K562 (cell line): Measurements from ENCODE around the gene GRIK5. TPM values are rescaled to one million over a fixed set of nuclear protein-coding genes. Genes with fewer than 3 reads are reported as not detected.

Experiments used
- ATAC-seq: fragments of 200-7000 bp; cut with Tn5 transposase; 3 replicates; pipeline ENCODE4 v1.9.1; 2020; ENCODE audit warnings: moderate library complexity
- BruUV-seq: library from RNA; stranded (reverse); fragments of 400-500 nt; replicated peaks from 2 replicates; lab custom pipeline; 2021; lab: Mats Ljungman, UMichigan
- CTCF ChIA-PET: fragments of 300-600 bp; formaldehyde crosslinking; extraction: SDS; loops from one replicate; lab custom pipeline; 2021; ENCODE audit warnings: low intra/inter-chr PET ratio; lab: Yijun Ruan, JAX
- POLR2A ChIA-PET: fragments of 300-600, 350-650 bp; sonication (Branson Sonifier 250); formaldehyde crosslinking; extraction: SDS; loops from one replicate; lab custom pipeline; 2021; ENCODE audit warnings: antibody characterized with exemption, inconsistent platforms; lab: Yijun Ruan, JAX
- DNase-seq, 4 experiments: peaks; one replicate each; pipeline versions ENCODE4 v3.0.0 to v3.0.0-alpha.2; 2011 to 2018; ENCODE audit warnings: low spot score in 3 of 4, mixed read lengths in 3 of 4; ENCODE audit errors: extremely low read depth in 1 of 4
- FAIRE-seq: peaks from 2 replicates; lab custom pipeline; 2011; peaks lifted over from hg19 to GRCh38; lab: Jason Lieb, UNC
- H2AFZ ChIP-seq: 2 replicates; pipeline ENCODE4 v1.6.0; 2011; ENCODE audit warnings: low read depth, low read length, control low read depth, inconsistent platforms
- H3K27ac ChIP-seq: fragments of 200-600 bp; 3 replicates; pipeline ENCODE4 v1.8.0; 2011; ENCODE audit warnings: low read depth, mild to moderate bottlenecking, control low read depth, inconsistent platforms, low read length, moderate library complexity, mixed read lengths; ENCODE audit errors: extremely low read depth
- H3K27me3 ChIP-seq, 2 experiments: fragments of 300-600 bp in 1 of 2; 2 replicates in 1 of 2; 3 replicates in 1 of 2; pipeline versions ENCODE4 v1.6.0 to v1.8.0; 2011; ENCODE audit warnings: inconsistent platforms in 2 of 2, low read length in 2 of 2, mild to moderate bottlenecking in 1 of 2, mixed read lengths in 1 of 2, moderate library complexity in 1 of 2; ENCODE audit not compliant: control insufficient read depth in 2 of 2, insufficient read depth in 2 of 2
- H3K36me3 ChIP-seq: fragments of 300-600 bp; 3 replicates; pipeline ENCODE4 v1.8.0; 2011; ENCODE audit warnings: mild to moderate bottlenecking, low read length, inconsistent platforms; ENCODE audit not compliant: control insufficient read depth, insufficient read depth
- H3K4me1 ChIP-seq, 2 experiments: fragments of 200-600 bp in 1 of 2; replicated peaks in 1 of 2; 2 replicates in 1 of 2; 3 replicates in 1 of 2; pipeline versions ENCODE4 v1.5.1 to v1.8.0; 2011; ENCODE audit warnings: inconsistent platforms in 2 of 2, low read length in 2 of 2, mild to moderate bottlenecking in 1 of 2, mixed read lengths in 1 of 2, moderate library complexity in 1 of 2; ENCODE audit not compliant: control insufficient read depth in 2 of 2, insufficient read depth in 2 of 2
- H3K4me2 ChIP-seq: 2 replicates; pipeline ENCODE4 v1.6.1; 2011; ENCODE audit warnings: low read length, control low read depth, inconsistent platforms, mixed read lengths; ENCODE audit not compliant: insufficient read depth
- H3K4me3 ChIP-seq: fragments of 200-600 bp; sonication (generic), shearing (Covaris generic); 2 replicates; pipeline ENCODE4 v1.5.1; 2016; ENCODE audit warnings: control low read depth, inconsistent platforms
- H3K79me2 ChIP-seq: fragments of 200-600 bp; 3 replicates; pipeline ENCODE4 v1.8.0; 2011; ENCODE audit warnings: low read length, inconsistent platforms; ENCODE audit not compliant: control insufficient read depth, insufficient read depth
- H3K9ac ChIP-seq, 2 experiments: 2 replicates each; pipeline versions ENCODE4 v1.6.0 to v1.6.1; 2011; ENCODE audit warnings: low read depth in 2 of 2, low read length in 2 of 2, control low read depth in 1 of 2, inconsistent platforms in 1 of 2, mild to moderate bottlenecking in 1 of 2, mixed read lengths in 1 of 2; ENCODE audit not compliant: insufficient read depth in 1 of 2
- H3K9me1 ChIP-seq: one replicate; pipeline ENCODE4 v1.6.0; 2011; ENCODE audit warnings: inconsistent platforms, mild to moderate bottlenecking, low read length, moderate library complexity; ENCODE audit not compliant: control insufficient read depth, insufficient read depth
- H3K9me3 ChIP-seq: replicated peaks from 2 replicates; pipeline ENCODE4 v1.5.1; 2011; ENCODE audit warnings: low read depth, low read length, inconsistent platforms; ENCODE audit not compliant: control insufficient read depth, insufficient read depth
- H4K20me1 ChIP-seq: replicated peaks from 2 replicates; pipeline ENCODE4 v1.6.1; 2011; ENCODE audit warnings: low read length, inconsistent platforms, mixed read lengths; ENCODE audit not compliant: control insufficient read depth, insufficient read depth
- ARHGAP35 ChIP-seq: fragments of 450-650 bp; IDR thresholded peaks from 2 replicates; pipeline ENCODE4 v1.6.1; 2018; ENCODE audit not compliant: partially characterized antibody
- BRD9 ChIP-seq: fragments of 450-650 bp; IDR thresholded peaks from 2 replicates; pipeline ENCODE4 v1.6.1; 2018; ENCODE audit warnings: low read depth; ENCODE audit not compliant: partially characterized antibody
- CBX1 ChIP-seq: sonication (generic); IDR thresholded peaks from 2 replicates; pipeline ENCODE4 v1.6.1; 2016; ENCODE audit warnings: antibody characterized with exemption, low read depth, mild to moderate bottlenecking
- EWSR1 ChIP-seq: fragments of 450-650 bp; IDR thresholded peaks from 2 replicates; pipeline ENCODE4 v1.6.1; 2018; ENCODE audit warnings: borderline replicate concordance, mild to moderate bottlenecking, low read depth, moderate library complexity; ENCODE audit not compliant: partially characterized antibody
- HNRNPLL ChIP-seq: fragments of 200-400 bp; formaldehyde crosslinking; IDR thresholded peaks from 2 replicates; pipeline ENCODE4 v1.6.1; 2017; ENCODE audit warnings: low read length, low read depth, mild to moderate bottlenecking; ENCODE audit not compliant: poor library complexity, severe bottlenecking
- HOXB6 ChIP-seq: fragments of 250-450 bp; sonication (Bioruptor Pico); IDR thresholded peaks from 2 replicates; pipeline ENCODE4 v1.5.1; 2022; ENCODE audit warnings: mild to moderate bottlenecking, borderline replicate concordance
- MXI1 ChIP-seq: IDR thresholded peaks from 2 replicates; pipeline ENCODE4 v1.6.1; 2011; ENCODE audit warnings: low read depth, mild to moderate bottlenecking, improper control_type of control experiment, low read length
- NCOR1 ChIP-seq: fragments of 450-650 bp; IDR thresholded peaks from 2 replicates; pipeline ENCODE4 v1.6.1; 2016; ENCODE audit warnings: mild to moderate bottlenecking, moderate library complexity
- NONO ChIP-seq, 2 experiments: fragments of 200-400 bp in 1 of 2; fragments of 450-650 bp in 1 of 2; formaldehyde crosslinking in 1 of 2; IDR thresholded peaks; 2 replicates each; pipeline ENCODE4 v1.6.1; 2017; ENCODE audit warnings: low read depth in 2 of 2, mild to moderate bottlenecking in 2 of 2, moderate library complexity in 2 of 2, low read length in 1 of 2
- NR2C2 ChIP-seq, 2 experiments: fragments of 200-800 bp in 1 of 2; sonication (Bioruptor generic) in 1 of 2; sonication (generic) in 1 of 2; formaldehyde crosslinking in 1 of 2; IDR thresholded peaks; 2 replicates each; pipeline versions ENCODE4 v1.6.1 to v1.8.0; 2016 to 2022; ENCODE audit warnings: mild to moderate bottlenecking in 1 of 2, missing compliant biosample characterization in 1 of 2, missing genetic modification characterization in 1 of 2, missing genetic modification reagents in 1 of 2
- POU5F1 ChIP-seq: fragments of 150-350 bp; IDR thresholded peaks from 2 replicates; pipeline ENCODE4 v1.6.1; 2014; ENCODE audit warnings: borderline replicate concordance, low read length, low read depth, mild to moderate bottlenecking; ENCODE audit not compliant: partially characterized antibody
- ZNF551 ChIP-seq: fragments of 250-450 bp; sonication (Bioruptor Pico); IDR thresholded peaks from 2 replicates; pipeline ENCODE4 v1.5.0; 2021; ENCODE audit warnings: mild to moderate bottlenecking, moderate library complexity
- WGBS: fragments of 100-300 bp; shearing (Covaris generic); methylation state at CpG from one replicate; pipeline ENCODE4 v1.1.6; 2016; ENCODE audit warnings: low coverage, mixed read lengths; ENCODE audit not compliant: insufficient coverage; ENCODE audit errors: missing lambda C conversion rate; 5-methylcytosine and 5-hydroxymethylcytosine counted together
- in situ Hi-C: fragments of 300-500 bp; cut with MboI; formaldehyde crosslinking; loops from 4 replicates; pipeline ENCODE4 v1.15.0; 2018; ENCODE audit warnings: inconsistent platforms, mixed read lengths
- intact Hi-C: fragments of 100-400 bp; cut with micrococcal nuclease; formaldehyde crosslinking; loops from 2 replicates; pipeline ENCODE4 v1.14.2; 2022
- polyA plus RNA-seq, 8 experiments: library from polyadenylated mRNA; depleted of rRNA in 4 of 8; stranded (reverse) in 5 of 8; unstranded in 3 of 8; fragments of >200 nt; fragmentation: Nextera tagmentation in 2 of 8; fragmentation: Illumina TruSeq in 1 of 8; extraction: Ambion mirVana in 2 of 8; extraction: Trizol in 1 of 8; gene quantifications; 2 replicates each; pipeline versions ENCODE4 v1.2.1 to v1.2.3, GENCODE V29; 2011 to 2014; ENCODE audit warnings: inconsistent platforms in 1 of 8, missing spikeins in 1 of 8
- total RNA-seq, 7 experiments: library from RNA; depleted of rRNA in 6 of 7; stranded (reverse); fragments of >200 nt in 6 of 7; fragmentation: Illumina TruSeq in 2 of 7; extraction: Trizol in 2 of 7; gene quantifications; 2 replicates each; pipeline versions ENCODE4 v1.2.1 to v1.2.3, GENCODE V29; 2011 to 2021; ENCODE audit warnings: low replicate concordance in 1 of 7

Gene GRIK5
- total and polyA plus RNA-seq, 9 of the 15 experiments (the other 6 are each of a cell fraction or from before 2014, with no cell fraction given), result 0.04 to 0.55 (median 0.27) TPM; not detected in 2

DNA sequence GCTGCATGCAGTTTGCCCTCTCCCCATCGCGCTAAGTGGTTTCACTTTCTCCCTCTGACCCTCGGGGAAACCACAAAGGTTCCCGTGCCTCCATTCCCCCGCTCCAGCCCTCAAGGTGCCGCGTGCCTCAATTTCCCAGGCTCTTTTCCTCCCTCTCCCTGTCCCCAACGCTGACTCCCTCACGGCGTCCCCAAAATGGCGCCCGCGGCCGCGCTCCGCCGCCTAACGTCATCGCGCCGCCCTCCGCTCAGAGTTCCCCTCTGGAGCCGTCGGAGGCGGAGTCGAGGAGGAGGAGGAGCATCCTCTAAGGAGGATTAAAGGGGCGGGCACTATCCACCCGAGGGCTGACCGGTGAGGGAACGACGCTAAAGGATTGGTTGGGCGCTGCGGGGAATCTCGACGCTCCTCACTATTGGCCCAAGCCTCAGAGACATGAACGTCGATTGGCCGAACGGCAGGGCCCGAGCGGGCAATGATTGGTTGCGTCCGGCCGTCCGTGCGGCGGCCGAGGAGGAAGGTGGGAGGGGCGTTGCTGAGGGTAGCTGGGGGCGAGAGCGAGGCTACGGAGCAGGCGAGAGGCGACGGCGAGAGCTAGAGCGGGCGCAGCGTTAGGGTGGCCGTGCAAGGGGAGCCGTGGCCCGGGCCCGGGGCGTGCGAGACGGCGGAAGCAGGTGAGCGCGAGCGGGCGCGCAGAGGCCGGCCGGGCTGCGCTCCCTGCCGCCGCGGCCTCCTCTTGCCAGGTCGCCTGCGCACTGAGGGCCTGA, 5.8 kb upstream of the GRIK5 start, which contains the start of gene ZNF574:
Gene ZNF574, plus strand, starts transcription at position 551 of the 764 bp plus-strand sequence. CDS start 2,441 bp downstream, outside the sequence.
- no peaks in the 10 kb centered on the region for H3K9me3 ChIP-seq
- FAIRE-seq (peak; percentile 100), DNase-seq (peak; percentile 95 to 99 (median 97)), ATAC-seq (peak; percentile 98)
- H3K9me1 ChIP-seq, result no peaks in the 10 kb centered on the region
- H3K79me2 ChIP-seq, result peaks cover 48% of the 10 kb centered on the region
- CTCF ChIA-PET, result no interaction called here
- in situ Hi-C loops, result no loop called here
- peak within 1 kb of the TSS; percentile 93 for H3K4me2 ChIP-seq
- no peaks in the 10 kb centered on the region for H3K27me3 ChIP-seq
- H2AFZ ChIP-seq, result peak within 1 kb of the TSS; percentile 73
- peaks cover 8% of the 10 kb centered on the region for H4K20me1 ChIP-seq
- no TSS peak for BruUV-seq
- peak within 1 kb of the TSS; percentile 99 for H3K9ac ChIP-seq
- peaks cover 30% of the 10 kb centered on the region; the same call in 2 of the 3 replicates for H3K36me3 ChIP-seq
- H3K27ac ChIP-seq, result peak within 1 kb of the TSS; percentile 94
- intact Hi-C loops, result no loop called here
- WGBS, result under 1% methylated on average over 69 of the region's 80 CpGs
- peak within 1 kb of the TSS; percentile 96 for H3K4me3 ChIP-seq
- peaks cover 19 to 42% of the 10 kb centered on the region in 2 experiments for H3K4me1 ChIP-seq
- POLR2A ChIA-PET, result interaction anchor here (0.5 to 1.0 kb wide), 7 partner anchors 9 to 510 kb away, joined by 3 to 4 read pairs (median 3); no protein-coding TSS in a partner anchor
- no peak; the same call in 1 of the 2 replicates for TF ChIP-seq CBX1
- no peak; the same call in 1 of the 2 replicates for TF ChIP-seq NR2C2 (CRISPR knock-in tag; IDR thresholded peaks at IDR 0.05)
- peak; percentile 74 for TF ChIP-seq NR2C2 (tag; IDR thresholded peaks at IDR 0.05)
- TF ChIP-seq NONO (IDR thresholded peaks at IDR 0.05; ENCODE audit: low read depth in 2 of 2, low read length in 1 of 2), result peak; percentile 54 to 66; a peak in 3 of 4 replicates
- TF ChIP-seq ZNF551 (CRISPR knock-in tag), result no peak
- no peak for TF ChIP-seq MXI1
- no peak for TF ChIP-seq EWSR1
- no peak for TF ChIP-seq ARHGAP35
- no peak for TF ChIP-seq NCOR1
- TF ChIP-seq BRD9, result no peak
- TF ChIP-seq HNRNPLL, result peak; percentile 86
- no peak for TF ChIP-seq POU5F1
- no peak for TF ChIP-seq HOXB6 (CRISPR knock-in tag)
